K562 (cell line): Measurements from ENCODE around the gene LMF2. TPM values are rescaled to one million over a fixed set of nuclear protein-coding genes. Genes with fewer than 3 reads are reported as not detected.

Experiments used
- BRD4 ChIP-seq: fragments of 200-600 bp; sonication (generic); IDR thresholded peaks from 2 replicates; pipeline ENCODE4 v1.6.1; 2017; ENCODE audit warnings: inconsistent platforms
- HDGF ChIP-seq: fragments of 450-650 bp; IDR thresholded peaks from 2 replicates; pipeline ENCODE4 v1.6.1; 2016
- HINFP ChIP-seq: fragments of 450-650 bp; conservative IDR thresholded peaks from 2 replicates; pipeline ENCODE4 v1.6.1; 2016; ENCODE audit warnings: missing genetic modification characterization, low read depth, mild to moderate bottlenecking, control low read depth, missing compliant biosample characterization
- ILK ChIP-seq: fragments of 450-650 bp; IDR thresholded peaks from 2 replicates; pipeline ENCODE4 v1.6.1; 2016; ENCODE audit warnings: missing genetic modification characterization, low read depth, mild to moderate bottlenecking, missing compliant biosample characterization, moderate library complexity, borderline replicate concordance
- KDM4B ChIP-seq, 2 experiments: fragments of 450-650 bp in 1 of 2; sonication (generic) in 1 of 2; IDR thresholded peaks; 2 replicates each; pipeline ENCODE4 v1.6.1; 2016 to 2017; ENCODE audit warnings: borderline replicate concordance in 2 of 2, antibody characterized with exemption in 1 of 2, low read depth in 1 of 2, mild to moderate bottlenecking in 1 of 2
- MYNN ChIP-seq, 2 experiments: sonication (generic); formaldehyde crosslinking in 1 of 2; IDR thresholded peaks; 2 replicates each; pipeline versions ENCODE4 v1.5.0 to v1.6.1; 2016 to 2020; ENCODE audit warnings: antibody characterized with exemption in 1 of 2, missing genetic modification reagents in 1 of 2
- PHB2 ChIP-seq: fragments of 450-650 bp; IDR thresholded peaks from 2 replicates; pipeline ENCODE4 v1.6.1; 2017; ENCODE audit warnings: low read depth
- RBM34 ChIP-seq: fragments of 200-400 bp; formaldehyde crosslinking; IDR thresholded peaks from 2 replicates; pipeline ENCODE4 v1.6.1; 2018; ENCODE audit warnings: low read length, borderline replicate concordance; ENCODE audit not compliant: insufficient read depth
- RHOXF2B ChIP-seq: fragments of 250-450 bp; sonication (Bioruptor Pico); conservative IDR thresholded peaks from 2 replicates; pipeline ENCODE4 v1.5.1; 2021
- SIRT6 ChIP-seq: IDR thresholded peaks from one replicate; pipeline ENCODE4 v1.6.1; 2012; ENCODE audit warnings: low read depth, mild to moderate bottlenecking, control low read depth, inconsistent platforms, low read length, moderate library complexity
- SRSF3 ChIP-seq: fragments of 200-400 bp; formaldehyde crosslinking; IDR thresholded peaks from 2 replicates; pipeline ENCODE4 v1.6.1; 2016; ENCODE audit warnings: mild to moderate bottlenecking, low read length, moderate library complexity; ENCODE audit not compliant: insufficient read depth
- UBTF ChIP-seq, 2 experiments: IDR thresholded peaks; 2 replicates each; pipeline ENCODE4 v1.6.1; 2012; ENCODE audit warnings: improper control_type of control experiment in 2 of 2, low read depth in 2 of 2, low read length in 2 of 2, borderline replicate concordance in 1 of 2
- ZFX ChIP-seq: sonication (generic); formaldehyde crosslinking; IDR thresholded peaks from 2 replicates; pipeline ENCODE4 v1.8.0; 2022; ENCODE audit warnings: mild to moderate bottlenecking, missing genetic modification reagents, moderate library complexity
- ZMIZ1 ChIP-seq, 2 experiments: fragments of 150-350 bp in 1 of 2; IDR thresholded peaks; 2 replicates each; pipeline ENCODE4 v1.6.1; 2012 to 2016; ENCODE audit warnings: low read depth in 2 of 2, low read length in 2 of 2, mild to moderate bottlenecking in 1 of 2, moderate library complexity in 1 of 2
- polyA plus RNA-seq, 8 experiments: library from polyadenylated mRNA; depleted of rRNA in 4 of 8; stranded (reverse) in 5 of 8; unstranded in 3 of 8; fragments of >200 nt; fragmentation: Nextera tagmentation in 2 of 8; fragmentation: Illumina TruSeq in 1 of 8; extraction: Ambion mirVana in 2 of 8; extraction: Trizol in 1 of 8; gene quantifications; 2 replicates each; pipeline versions ENCODE4 v1.2.1 to v1.2.3, GENCODE V29; 2011 to 2014; ENCODE audit warnings: inconsistent platforms in 1 of 8, missing spikeins in 1 of 8
- total RNA-seq, 7 experiments: library from RNA; depleted of rRNA in 6 of 7; stranded (reverse); fragments of >200 nt in 6 of 7; fragmentation: Illumina TruSeq in 2 of 7; extraction: Trizol in 2 of 7; gene quantifications; 2 replicates each; pipeline versions ENCODE4 v1.2.1 to v1.2.3, GENCODE V29; 2011 to 2021; ENCODE audit warnings: low replicate concordance in 1 of 7
- TF ChIP-seq, protein P1 (sequence below): sonication (generic); formaldehyde crosslinking; IDR thresholded peaks from 2 replicates; pipeline ENCODE4 v1.9.0; 2022; ENCODE audit warnings: mild to moderate bottlenecking, missing genetic modification reagents
- TF ChIP-seq, protein P2 (sequence below): fragments of 450-650 bp; IDR thresholded peaks from 2 replicates; pipeline ENCODE4 v1.6.1; 2017; ENCODE audit warnings: mild to moderate bottlenecking, moderate library complexity

The LMF2 gene
- total and polyA plus RNA-seq, 9 of the 15 experiments (the other 6 are each of a cell fraction or from before 2014, with no cell fraction given), result 0.08 to 37.1 (median 7.6) TPM

GRCh38 chr22:50532824-50533796 lies 25.6 kb upstream of the LMF2 start (continued):
- TF ChIP-seq UBTF (IDR thresholded peaks at IDR 0.05; ENCODE audit: borderline replicate concordance in 1 of 2, low read depth in 2 of 2, low read length in 2 of 2) (no peak), ZFX (CRISPR knock-in tag) (peak; percentile 43), SRSF3 (no peak), BRD4 (no peak), ILK (no peak), MYNN (IDR thresholded peaks at IDR 0.05) (no peak), MYNN (CRISPR knock-in tag; IDR thresholded peaks at IDR 0.05) (no peak), HDGF (no peak), KDM4B (IDR thresholded peaks at IDR 0.05; ENCODE audit: borderline replicate concordance in 2 of 2, low read depth in 1 of 2) (no peak), RBM34 (no peak), ZMIZ1 (IDR thresholded peaks at IDR 0.05; ENCODE audit: low read depth in 2 of 2, low read length in 2 of 2) (peak in 1 of 2 experiments; percentile 38; a peak in 1 of 4 replicates), RHOXF2B (CRISPR knock-in tag) (no peak), SIRT6 (no peak), PHB2 (no peak), HINFP (tag) (no peak)
- TF ChIP-seq, protein P1, sequence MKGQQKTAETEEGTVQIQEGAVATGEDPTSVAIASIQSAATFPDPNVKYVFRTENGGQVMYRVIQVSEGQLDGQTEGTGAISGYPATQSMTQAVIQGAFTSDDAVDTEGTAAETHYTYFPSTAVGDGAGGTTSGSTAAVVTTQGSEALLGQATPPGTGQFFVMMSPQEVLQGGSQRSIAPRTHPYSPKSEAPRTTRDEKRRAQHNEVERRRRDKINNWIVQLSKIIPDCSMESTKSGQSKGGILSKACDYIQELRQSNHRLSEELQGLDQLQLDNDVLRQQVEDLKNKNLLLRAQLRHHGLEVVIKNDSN, result no peak
- TF ChIP-seq, protein P2, sequence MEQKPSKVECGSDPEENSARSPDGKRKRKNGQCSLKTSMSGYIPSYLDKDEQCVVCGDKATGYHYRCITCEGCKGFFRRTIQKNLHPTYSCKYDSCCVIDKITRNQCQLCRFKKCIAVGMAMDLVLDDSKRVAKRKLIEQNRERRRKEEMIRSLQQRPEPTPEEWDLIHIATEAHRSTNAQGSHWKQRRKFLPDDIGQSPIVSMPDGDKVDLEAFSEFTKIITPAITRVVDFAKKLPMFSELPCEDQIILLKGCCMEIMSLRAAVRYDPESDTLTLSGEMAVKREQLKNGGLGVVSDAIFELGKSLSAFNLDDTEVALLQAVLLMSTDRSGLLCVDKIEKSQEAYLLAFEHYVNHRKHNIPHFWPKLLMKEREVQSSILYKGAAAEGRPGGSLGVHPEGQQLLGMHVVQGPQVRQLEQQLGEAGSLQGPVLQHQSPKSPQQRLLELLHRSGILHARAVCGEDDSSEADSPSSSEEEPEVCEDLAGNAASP, result no peak
